CD4-positive, alpha-beta T cell (primary cell): Measurements from ENCODE around the gene HDAC9. TPM values are rescaled to one million over a fixed set of nuclear protein-coding genes. Genes with fewer than 3 reads are reported as not detected.

Experiments
- ATAC-seq: fragments of 200-7000 bp; cut with Tn5 transposase; one replicate; pipeline ENCODE4 v1.10.0; 2022; ENCODE audit warnings: mild to moderate bottlenecking; ENCODE audit not compliant: poor library complexity
- CTCF ChIA-PET: fragments of 350-600 bp; sonication (Branson Sonifier 250); formaldehyde crosslinking; loops from one replicate; lab custom pipeline; 2021; ENCODE audit warnings: antibody characterized with exemption, inconsistent platforms; lab: Charles Lee
- POLR2A ChIA-PET: fragments of 350-600 bp; sonication (Branson Sonifier 250); formaldehyde crosslinking; loops from one replicate; lab custom pipeline; 2021; ENCODE audit warnings: antibody characterized with exemption, inconsistent platforms; lab: Charles Lee
- DNase-seq, 14 experiments: peaks; one replicate each; pipeline ENCODE4 v3.0.0-alpha.2; 2013 to 2020; ENCODE audit warnings: mixed read lengths in 2 of 14
- H3K27ac ChIP-seq, 2 donors: one replicate each; pipeline versions ENCODE4 v1.5.1 to v1.7.0; 2013; ENCODE audit warnings: low read length in 2 of 2, low read depth in 1 of 2, mild to moderate bottlenecking in 1 of 2
- H3K27me3 ChIP-seq, 2 experiments: 1 replicate in 1 of 2; 2 replicates in 1 of 2; pipeline versions ENCODE4 v1.6.1 to v1.7.0; 2013; ENCODE audit warnings: low read length in 2 of 2, control low read depth in 1 of 2, mild to moderate bottlenecking in 1 of 2, moderate library complexity in 1 of 2; ENCODE audit not compliant: insufficient read depth in 2 of 2, control insufficient read depth in 1 of 2
- H3K36me3 ChIP-seq: one replicate; pipeline ENCODE4 v1.6.1; 2013; ENCODE audit warnings: low read length, control low read depth; ENCODE audit not compliant: insufficient read depth
- H3K4me1 ChIP-seq: one replicate; pipeline ENCODE4 v1.6.1; 2013; ENCODE audit warnings: low read length, control low read depth; ENCODE audit not compliant: insufficient read depth
- H3K4me3 ChIP-seq: one replicate; pipeline ENCODE4 v1.5.1; 2013; ENCODE audit warnings: mild to moderate bottlenecking, low read length, moderate library complexity
- H3K9me3 ChIP-seq, 2 experiments: 1 replicate in 1 of 2; 2 replicates in 1 of 2; pipeline versions ENCODE4 v1.6.1 to v1.7.0; 2013; ENCODE audit warnings: low read length in 2 of 2, mild to moderate bottlenecking in 2 of 2, control low read depth in 1 of 2, moderate library complexity in 1 of 2; ENCODE audit not compliant: control insufficient read depth in 1 of 2, insufficient read depth in 1 of 2
- H3K27ac Mint-ChIP-seq: one replicate; pipeline ENCODE4 v1.8.0; 2020; ENCODE audit warnings: mixed read lengths
- H3K27me3 Mint-ChIP-seq: one replicate; pipeline ENCODE4 v1.8.0; 2021; ENCODE audit warnings: mixed read lengths
- H3K36me3 Mint-ChIP-seq: one replicate; pipeline ENCODE4 v1.8.0; 2021; ENCODE audit warnings: low read depth, mixed read lengths
- H3K4me1 Mint-ChIP-seq: one replicate; pipeline ENCODE4 v1.8.0; 2021; ENCODE audit warnings: low read depth, mixed read lengths
- H3K4me3 Mint-ChIP-seq: one replicate; pipeline ENCODE4 v1.8.0; 2020; ENCODE audit warnings: mild to moderate bottlenecking, mixed read lengths
- H3K9me3 Mint-ChIP-seq: one replicate; pipeline ENCODE4 v1.8.0; 2020; ENCODE audit warnings: mixed read lengths
- intact Hi-C, 2 experiments: fragments of 100-400 bp; cut with DNase I in 1 of 2; cut with micrococcal nuclease in 1 of 2; formaldehyde crosslinking; loops; one replicate each; pipeline versions ENCODE4 v1.15.1 to v1.9.0; 2023 to 2025; cut with DNase I, micrococcal nuclease
- total RNA-seq, 174 experiments: library from RNA in 2 of 174; stranded (reverse) in 2 of 174; gene quantifications; one replicate each; pipeline ENCODE4 v1.2.3 and lab custom pipeline; 2021 to 2026
- TF ChIP-seq, protein P1 (sequence below): fragments of 200-600 bp; IDR thresholded peaks from one replicate; pipeline ENCODE4 v1.8.0; 2022; ENCODE audit warnings: antibody characterized with exemption, mild to moderate bottlenecking

HDAC9 gene
- total RNA-seq, 2 experiments from 2014 or later = 0.73 to 1.2 TPM

DNA sequence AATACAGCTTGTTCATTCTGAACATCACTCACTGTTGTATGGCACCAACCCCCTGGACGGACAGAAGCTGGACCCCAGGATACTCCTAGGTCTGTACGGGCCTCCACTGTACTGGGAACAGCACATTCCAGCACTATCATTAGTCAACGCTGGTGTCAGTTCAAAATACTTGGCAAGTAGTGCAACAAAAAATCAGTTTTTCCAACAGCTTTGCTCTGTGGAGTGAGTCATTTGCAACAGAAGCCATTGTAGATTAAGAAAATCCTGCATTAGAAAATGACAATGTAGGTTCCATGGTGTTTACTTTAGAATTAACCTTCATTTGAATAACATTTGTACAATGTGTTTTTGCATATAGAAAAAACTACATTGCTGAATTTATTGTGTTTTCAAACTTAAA lies 266.6 kb downstream of the HDAC9 start:
- CTCF ChIA-PET = no interaction called here
- H3K9me3 Mint-ChIP-seq = no peaks in the 10 kb centered on the region
- ATAC-seq = no peak

DNA sequence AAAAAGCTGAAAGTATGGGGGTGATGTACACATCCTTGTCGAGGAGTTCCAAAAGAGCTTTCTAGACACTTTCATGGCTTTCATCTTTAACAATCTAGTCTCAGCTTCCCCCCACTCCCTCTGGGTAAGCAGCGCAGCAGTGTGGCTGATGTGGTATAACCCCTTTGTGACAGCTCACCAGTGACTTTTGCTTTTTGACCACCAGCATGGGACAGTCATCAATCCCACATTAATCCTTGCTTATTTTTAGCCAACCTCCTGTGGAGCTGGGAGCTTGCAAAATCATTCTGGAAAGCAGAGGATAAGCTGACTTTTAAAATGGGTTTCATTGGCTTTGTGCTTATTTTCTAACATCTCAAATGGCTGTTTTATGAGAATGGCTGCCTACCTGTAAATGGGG lies 272.7 kb downstream of the HDAC9 start:
- no peak overlapping the region for H3K27ac Mint-ChIP-seq
- POLR2A ChIA-PET = no interaction called here

More for the DNA sequence above, 266.6 kb downstream of the HDAC9 start:
- no peaks in the 10 kb centered on the region for H3K4me1 ChIP-seq
- H3K27me3 ChIP-seq = no peaks in the 10 kb centered on the region
- intact Hi-C loops = no loop called here
- POLR2A ChIA-PET = no interaction called here
- no peaks in the 10 kb centered on the region for H3K27me3 Mint-ChIP-seq
- H3K4me3 ChIP-seq = no peak overlapping the region
- H3K4me1 Mint-ChIP-seq = no peaks in the 10 kb centered on the region
- no peak overlapping the region for H3K4me3 Mint-ChIP-seq
- no peak for DNase-seq
- TF ChIP-seq, protein P1, sequence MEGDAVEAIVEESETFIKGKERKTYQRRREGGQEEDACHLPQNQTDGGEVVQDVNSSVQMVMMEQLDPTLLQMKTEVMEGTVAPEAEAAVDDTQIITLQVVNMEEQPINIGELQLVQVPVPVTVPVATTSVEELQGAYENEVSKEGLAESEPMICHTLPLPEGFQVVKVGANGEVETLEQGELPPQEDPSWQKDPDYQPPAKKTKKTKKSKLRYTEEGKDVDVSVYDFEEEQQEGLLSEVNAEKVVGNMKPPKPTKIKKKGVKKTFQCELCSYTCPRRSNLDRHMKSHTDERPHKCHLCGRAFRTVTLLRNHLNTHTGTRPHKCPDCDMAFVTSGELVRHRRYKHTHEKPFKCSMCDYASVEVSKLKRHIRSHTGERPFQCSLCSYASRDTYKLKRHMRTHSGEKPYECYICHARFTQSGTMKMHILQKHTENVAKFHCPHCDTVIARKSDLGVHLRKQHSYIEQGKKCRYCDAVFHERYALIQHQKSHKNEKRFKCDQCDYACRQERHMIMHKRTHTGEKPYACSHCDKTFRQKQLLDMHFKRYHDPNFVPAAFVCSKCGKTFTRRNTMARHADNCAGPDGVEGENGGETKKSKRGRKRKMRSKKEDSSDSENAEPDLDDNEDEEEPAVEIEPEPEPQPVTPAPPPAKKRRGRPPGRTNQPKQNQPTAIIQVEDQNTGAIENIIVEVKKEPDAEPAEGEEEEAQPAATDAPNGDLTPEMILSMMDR = no peak
- no peaks in the 10 kb centered on the region for H3K36me3 Mint-ChIP-seq
- no peaks in the 10 kb centered on the region for H3K36me3 ChIP-seq
- H3K9me3 ChIP-seq = no peaks in the 10 kb centered on the region
- H3K27ac Mint-ChIP-seq = no peak overlapping the region
- no peak overlapping the region for H3K27ac ChIP-seq

DNA sequence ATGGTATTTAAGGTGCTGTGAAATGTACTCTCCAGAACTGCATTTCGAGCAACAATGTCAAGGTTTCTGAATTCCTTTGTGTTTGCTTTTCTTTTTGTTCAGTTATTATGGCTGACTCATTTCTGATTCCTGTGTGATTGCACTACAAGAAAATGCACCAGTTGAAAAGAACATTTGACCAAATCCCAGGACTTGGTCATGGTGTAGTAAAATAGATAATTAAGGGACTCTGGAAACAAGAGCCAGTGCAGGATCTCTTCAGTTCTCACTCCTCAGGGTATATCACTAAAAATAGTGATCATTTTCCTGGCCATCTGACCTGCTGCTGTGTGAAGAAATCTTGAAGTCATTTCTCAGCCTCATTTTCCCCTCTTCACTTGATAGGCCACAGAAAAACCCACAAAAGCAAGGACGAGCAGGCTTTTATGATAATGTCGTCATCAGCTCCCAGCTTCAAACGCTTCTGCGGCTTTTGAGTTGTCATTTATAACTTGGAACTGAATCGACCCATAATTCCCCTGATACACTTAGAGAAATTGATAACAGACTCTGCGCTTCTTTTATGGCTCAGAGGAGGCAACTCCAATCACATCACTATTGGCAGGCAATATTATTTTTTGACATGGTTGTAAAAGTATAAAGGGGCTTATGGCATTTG lies 274.7 kb downstream of the HDAC9 start:
- Histone ChIP-seq H3K4me3 (no peak overlapping the region), H3K9me3 (no peaks in the 10 kb centered on the region), H3K4me1 (no peaks in the 10 kb centered on the region), H3K36me3 (no peaks in the 10 kb centered on the region), H3K27ac (no peak overlapping the region), H3K27me3 (no peaks in the 10 kb centered on the region)
- no peak for ATAC-seq
- no peak overlapping the region for H3K27ac Mint-ChIP-seq
- TF ChIP-seq, protein P1 = no peak
- H3K27me3 Mint-ChIP-seq = no peaks in the 10 kb centered on the region
- DNase-seq = no peak
- H3K36me3 Mint-ChIP-seq = no peaks in the 10 kb centered on the region
- ChIA-PET POLR2A (no interaction called here), CTCF (no interaction called here)
- H3K4me1 Mint-ChIP-seq = no peaks in the 10 kb centered on the region
- intact Hi-C loops = no loop called here
- H3K9me3 Mint-ChIP-seq = no peaks in the 10 kb centered on the region
- no peak overlapping the region for H3K4me3 Mint-ChIP-seq

More for the DNA sequence above, 272.7 kb downstream of the HDAC9 start:
- Mint-ChIP-seq H3K9me3 (no peaks in the 10 kb centered on the region), H3K36me3 (no peaks in the 10 kb centered on the region), H3K4me1 (no peaks in the 10 kb centered on the region), H3K27me3 (no peaks in the 10 kb centered on the region), H3K4me3 (no peak overlapping the region)
- Histone ChIP-seq H3K4me1 (no peaks in the 10 kb centered on the region), H3K36me3 (no peaks in the 10 kb centered on the region), H3K27me3 (no peaks in the 10 kb centered on the region), H3K27ac (no peak overlapping the region), H3K9me3 (no peaks in the 10 kb centered on the region), H3K4me3 (no peak overlapping the region)
- TF ChIP-seq, protein P1 = no peak
- DNase-seq (no peak), ATAC-seq (no peak)
- intact Hi-C loops = no loop called here
- CTCF ChIA-PET = no interaction called here
